ENCODE results near the gene SLFN14.

SLFN14 gene

GRCh38 chr17:35557353-35557752 is 3.3 kb downstream of the SLFN14 start:
- H3K4me2 ChIP-seq, result no peak overlapping the region
- TF ChIP-seq CTCF (conservative IDR thresholded peaks at IDR 0.05; ENCODE audit: low read depth, low read length), result no peak
- no peak overlapping the region for H3K27ac ChIP-seq
- H4K20me1 ChIP-seq (ENCODE audit: insufficient read depth), result no peaks in the 10 kb centered on the region
- H3K4me1 ChIP-seq (ENCODE audit: low read depth, poor library complexity, severe bottlenecking), result no peaks in the 10 kb centered on the region
- no peaks in the 10 kb centered on the region for H3K27me3 ChIP-seq (ENCODE audit: insufficient read depth, low read depth)
- H2AFZ ChIP-seq (ENCODE audit: low read depth), result no peak overlapping the region
- H3K79me2 ChIP-seq (ENCODE audit: insufficient read depth, low read depth), result no peaks in the 10 kb centered on the region
- H3K4me3 ChIP-seq (IDR thresholded peaks at IDR 0.05; ENCODE audit: insufficient read depth, low read depth, low read length), result no peak overlapping the region
- no peak overlapping the region for H3K9ac ChIP-seq
- no peaks in the 10 kb centered on the region for H3K36me3 ChIP-seq (ENCODE audit: insufficient read depth)

- no peak for TF ChIP-seq CTCF (conservative IDR thresholded peaks at IDR 0.05; ENCODE audit: low read depth, low read length)
- H4K20me1 ChIP-seq (ENCODE audit: insufficient read depth), result no peaks in the 10 kb centered on the region
- no peak overlapping the region for H3K4me3 ChIP-seq (IDR thresholded peaks at IDR 0.05; ENCODE audit: insufficient read depth, low read depth, low read length)
- H3K9ac ChIP-seq, result no peak overlapping the region
- H3K79me2 ChIP-seq (ENCODE audit: insufficient read depth, low read depth), result no peaks in the 10 kb centered on the region
- no peaks in the 10 kb centered on the region for H3K27me3 ChIP-seq (ENCODE audit: insufficient read depth, low read depth)
- no peaks in the 10 kb centered on the region for H3K36me3 ChIP-seq (ENCODE audit: insufficient read depth)
- H2AFZ ChIP-seq (ENCODE audit: low read depth), result no peak overlapping the region
- no peak overlapping the region for H3K27ac ChIP-seq
- no peak overlapping the region for H3K4me2 ChIP-seq
- H3K4me1 ChIP-seq (ENCODE audit: low read depth, poor library complexity, severe bottlenecking), result no peaks in the 10 kb centered on the region
Observed at GRCh38 chr17:35555691-35556090, 4.9 kb downstream of the SLFN14 start.

DNA sequence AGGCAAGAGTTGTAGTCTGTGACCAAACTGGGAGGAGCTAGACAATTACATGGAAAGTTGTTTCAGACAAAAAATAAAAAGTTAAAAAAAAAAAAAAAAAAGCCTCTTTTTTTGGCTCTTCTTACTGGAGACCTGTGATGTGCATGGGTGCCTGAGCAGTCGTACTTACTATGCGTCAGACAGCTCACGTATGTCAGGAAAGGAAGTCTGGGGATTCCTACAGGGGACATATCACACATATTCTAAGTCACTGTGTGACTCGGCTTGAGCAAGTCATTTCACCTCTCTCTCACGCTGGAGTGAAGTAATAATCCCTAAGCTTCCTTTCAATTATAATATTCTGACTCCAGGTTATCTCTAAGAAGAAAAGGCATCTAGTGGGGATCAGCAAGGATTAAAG is 6.0 kb downstream of the SLFN14 start:
- Histone ChIP-seq H3K9ac (no peak overlapping the region), H3K79me2 (ENCODE audit: insufficient read depth, low read depth) (no peaks in the 10 kb centered on the region), H3K27ac (no peak overlapping the region), H3K27me3 (ENCODE audit: insufficient read depth, low read depth) (no peaks in the 10 kb centered on the region), H4K20me1 (ENCODE audit: insufficient read depth) (no peaks in the 10 kb centered on the region), H2AFZ (ENCODE audit: low read depth) (no peak overlapping the region), H3K4me2 (no peak overlapping the region), H3K4me3 (IDR thresholded peaks at IDR 0.05; ENCODE audit: insufficient read depth, low read depth, low read length) (no peak overlapping the region), H3K4me1 (ENCODE audit: low read depth, poor library complexity, severe bottlenecking) (no peaks in the 10 kb centered on the region), H3K36me3 (ENCODE audit: insufficient read depth) (no peaks in the 10 kb centered on the region)
- no peak for TF ChIP-seq CTCF (conservative IDR thresholded peaks at IDR 0.05; ENCODE audit: low read depth, low read length)

DNA sequence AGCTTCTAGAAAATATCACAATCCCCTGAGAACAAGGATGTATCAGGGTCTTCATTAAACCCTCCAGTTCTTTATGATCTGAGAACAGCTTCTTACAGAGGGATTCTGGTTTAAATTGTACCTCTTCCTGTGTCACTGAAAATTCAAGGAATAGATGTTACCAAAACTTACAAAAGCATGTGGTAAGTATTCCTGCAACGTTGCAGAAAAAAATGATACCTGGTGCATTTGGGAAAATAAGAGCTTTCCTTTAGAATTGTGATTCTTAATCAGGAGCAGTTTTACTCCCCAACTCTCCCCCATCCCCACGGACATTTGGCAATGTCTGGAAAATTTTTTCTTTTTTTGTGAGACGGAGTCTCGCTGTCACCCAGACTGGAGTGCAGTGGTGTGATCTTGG is 7.3 kb downstream of the SLFN14 start:
- Histone ChIP-seq H4K20me1 (ENCODE audit: insufficient read depth) (no peaks in the 10 kb centered on the region), H3K4me1 (ENCODE audit: low read depth, poor library complexity, severe bottlenecking) (no peaks in the 10 kb centered on the region), H3K4me2 (no peak overlapping the region), H3K4me3 (IDR thresholded peaks at IDR 0.05; ENCODE audit: insufficient read depth, low read depth, low read length) (no peak overlapping the region), H2AFZ (ENCODE audit: low read depth) (no peak overlapping the region), H3K36me3 (ENCODE audit: insufficient read depth) (no peaks in the 10 kb centered on the region), H3K27ac (no peak overlapping the region), H3K27me3 (ENCODE audit: insufficient read depth, low read depth) (no peaks in the 10 kb centered on the region), H3K79me2 (ENCODE audit: insufficient read depth, low read depth) (no peaks in the 10 kb centered on the region), H3K9ac (no peak overlapping the region)
- no peak for TF ChIP-seq CTCF (conservative IDR thresholded peaks at IDR 0.05; ENCODE audit: low read depth, low read length)

GRCh38 chr17:35548978-35549377 is 11.6 kb downstream of the SLFN14 start:
- no peak overlapping the region for H3K4me3 ChIP-seq (IDR thresholded peaks at IDR 0.05; ENCODE audit: insufficient read depth, low read depth, low read length)
- H3K4me1 ChIP-seq (ENCODE audit: low read depth, poor library complexity, severe bottlenecking), result no peaks in the 10 kb centered on the region
- no peaks in the 10 kb centered on the region for H4K20me1 ChIP-seq (ENCODE audit: insufficient read depth)
- no peak overlapping the region for H3K4me2 ChIP-seq
- H3K27ac ChIP-seq, result no peak overlapping the region
- no peaks in the 10 kb centered on the region for H3K79me2 ChIP-seq (ENCODE audit: insufficient read depth, low read depth)
- no peak overlapping the region for H2AFZ ChIP-seq (ENCODE audit: low read depth)
- H3K9ac ChIP-seq, result no peak overlapping the region
- no peaks in the 10 kb centered on the region for H3K27me3 ChIP-seq (ENCODE audit: insufficient read depth, low read depth)
- no peak for TF ChIP-seq CTCF (conservative IDR thresholded peaks at IDR 0.05; ENCODE audit: low read depth, low read length)
- H3K36me3 ChIP-seq (ENCODE audit: insufficient read depth), result no peaks in the 10 kb centered on the region

Measured in KMS-11 (cell line).